Mucosa of descending colon (tissue), 3 donors: ENCODE data around the gene TRIP13. TPM values are rescaled to one million over a fixed set of nuclear protein-coding genes. Genes with fewer than 3 reads are reported as not detected.
A peak's percentile ranks its signal among the peaks of the same experiment; 100 is the strongest.

Source experiments
- ATAC-seq: fragments of 200-7000 bp; cut with Tn5 transposase; one replicate; pipeline ENCODE4 v1.9.1; 2020; ENCODE audit warnings: mild to moderate bottlenecking, moderate library complexity
- DNase-seq, 3 donors: peaks; one replicate each; pipeline ENCODE4 v3.0.0-alpha.2; 2020
- H3K36me3 ChIP-seq: fragments of 200-600 bp; one replicate; pipeline ENCODE4 v1.8.0; 2021; ENCODE audit warnings: low read depth, mild to moderate bottlenecking
- H3K4me1 ChIP-seq: fragments of 200-600 bp; one replicate; pipeline ENCODE4 v1.8.0; 2021; ENCODE audit warnings: low read depth, mild to moderate bottlenecking
- H3K4me3 ChIP-seq: fragments of 200-600 bp; one replicate; pipeline ENCODE4 v1.8.0; 2021; ENCODE audit warnings: mild to moderate bottlenecking
- H3K9me3 ChIP-seq: fragments of 200-600 bp; one replicate; pipeline ENCODE4 v1.8.0; 2021; ENCODE audit warnings: mild to moderate bottlenecking
- CTCF ChIP-seq: fragments of 200-600 bp; IDR thresholded peaks from one replicate; pipeline ENCODE4 v1.8.0; 2022; ENCODE audit warnings: antibody characterized with exemption, mild to moderate bottlenecking
- intact Hi-C, 2 donors: fragments of 100-400 bp; cut with DNase I in 1 of 2; cut with micrococcal nuclease in 1 of 2; formaldehyde crosslinking; loops; one replicate each; pipeline versions ENCODE4 v1.11.0 to v1.11.1; 2022; cut with DNase I, micrococcal nuclease
- total RNA-seq, 3 donors: library from RNA; stranded (reverse); fragmentation: NEBNext Ultra II Directional in 2 of 3; extraction: Animal tissue kit (Norgen Biotek cat#: 25700) in 2 of 3; gene quantifications; one replicate each; pipeline versions ENCODE4 v1.2.1 to v1.2.4, GENCODE V29; 2021 to 2023
- donor health status: DM: no; HTN: no; CAD: no; lungs with moderate emphysema.
- donor health status: DM: no; HTN: no; CAD: no.
- donor health status: DM: no; HTN: yes; CAD: no.

TRIP13 gene
- total RNA-seq, 3 donors from 2014 or later, result 1.4 to 7.1 (median 2.1) TPM

- intact Hi-C loops, result no loop called here
- ATAC-seq, result peak; percentile 25
- H3K9me3 ChIP-seq, result no peaks in the 10 kb centered on the region
- TF ChIP-seq CTCF, result no peak
- peak in 2 of 3 donors; percentile 25 to 57 for DNase-seq
- H3K4me1 ChIP-seq, result peaks cover 6% of the 10 kb centered on the region
- no peak overlapping the region for H3K4me3 ChIP-seq
- no peaks in the 10 kb centered on the region for H3K36me3 ChIP-seq
Observed at GRCh38 chr5:956941-957747, 64.5 kb downstream of the TRIP13 start.

GRCh38 chr5:957748-958485 is 65.2 kb downstream of the TRIP13 start:
- no peaks in the 10 kb centered on the region for H3K36me3 ChIP-seq
- intact Hi-C loops, result no loop called here
- H3K4me3 ChIP-seq, result no peak overlapping the region
- H3K4me1 ChIP-seq, result peaks cover 6% of the 10 kb centered on the region
- ATAC-seq (no peak), DNase-seq (peak in 1 of 3 donors; percentile 42)
- TF ChIP-seq CTCF, result no peak
- H3K9me3 ChIP-seq, result no peaks in the 10 kb centered on the region

- Histone ChIP-seq H3K9me3 (no peaks in the 10 kb centered on the region), H3K4me1 (peaks cover 6% of the 10 kb centered on the region), H3K4me3 (no peak overlapping the region), H3K36me3 (no peaks in the 10 kb centered on the region)
- peak; percentile 33 for ATAC-seq
- intact Hi-C loops, result no loop called here
- DNase-seq, result peak in 1 of 3 donors; percentile 67
- TF ChIP-seq CTCF, result no peak
Observed at GRCh38 chr5:958701-959571, 66.3 kb downstream of the TRIP13 start.

- DNase-seq, result peak in 1 of 3 donors; percentile 44
Observed at GRCh38 chr5:959581-960531, 67.2 kb downstream of the TRIP13 start.

More at GRCh38 chr5:959581-960531, 67.2 kb downstream of the TRIP13 start:
- intact Hi-C loops, result no loop called here
- ATAC-seq, result no peak
- Histone ChIP-seq H3K4me3 (no peak overlapping the region), H3K36me3 (no peaks in the 10 kb centered on the region), H3K4me1 (peaks cover 6% of the 10 kb centered on the region), H3K9me3 (no peaks in the 10 kb centered on the region)
- TF ChIP-seq CTCF, result no peak
